Suprapubic skin (tissue), 4 donors: ENCODE measurements around the gene PNLDC1.

Experiments
- CTCF ChIP-seq, 2 donors: fragments of 200-600 bp in 1 of 2; fragments of 450-650 bp in 1 of 2; sonication (generic) in 1 of 2; IDR thresholded peaks; one replicate each; pipeline ENCODE4 v1.5.1; 2016 to 2019; ENCODE audit warnings: antibody characterized with exemption in 2 of 2, mild to moderate bottlenecking in 1 of 2, moderate library complexity in 1 of 2
- EP300 ChIP-seq: sonication (generic); formaldehyde crosslinking; IDR thresholded peaks from one replicate; pipeline ENCODE4 v1.6.1; 2017; ENCODE audit warnings: antibody characterized with exemption
- POLR2A ChIP-seq, 2 donors: fragments of 450-650 bp; IDR thresholded peaks; one replicate each; pipeline ENCODE4 v1.6.1; 2017; ENCODE audit warnings: antibody characterized with exemption in 2 of 2, mild to moderate bottlenecking in 2 of 2, moderate library complexity in 2 of 2
- POLR2AphosphoS5 ChIP-seq, 3 donors: sonication (generic); formaldehyde crosslinking; IDR thresholded peaks; one replicate each; pipeline ENCODE4 v1.6.1; 2017; ENCODE audit warnings: antibody characterized with exemption in 3 of 3

GRCh38 chr6:159807150-159807858 is 7.2 kb downstream of the PNLDC1 start:
- TF ChIP-seq CTCF (IDR thresholded peaks at IDR 0.05): no peak
- TF ChIP-seq POLR2A (IDR thresholded peaks at IDR 0.05): no peak
- no peak for TF ChIP-seq EP300
- TF ChIP-seq POLR2AphosphoS5 (IDR thresholded peaks at IDR 0.05): no peak
